ENCODE results near the gene ICE1. TPM values are rescaled to one million over a fixed set of nuclear protein-coding genes. Genes with fewer than 3 reads are reported as not detected.

The ICE1 gene
- total and polyA plus RNA-seq, 2 of the 4 experiments (the other 2 are of a cell fraction): 9.0 to 18.5 TPM

DNA sequence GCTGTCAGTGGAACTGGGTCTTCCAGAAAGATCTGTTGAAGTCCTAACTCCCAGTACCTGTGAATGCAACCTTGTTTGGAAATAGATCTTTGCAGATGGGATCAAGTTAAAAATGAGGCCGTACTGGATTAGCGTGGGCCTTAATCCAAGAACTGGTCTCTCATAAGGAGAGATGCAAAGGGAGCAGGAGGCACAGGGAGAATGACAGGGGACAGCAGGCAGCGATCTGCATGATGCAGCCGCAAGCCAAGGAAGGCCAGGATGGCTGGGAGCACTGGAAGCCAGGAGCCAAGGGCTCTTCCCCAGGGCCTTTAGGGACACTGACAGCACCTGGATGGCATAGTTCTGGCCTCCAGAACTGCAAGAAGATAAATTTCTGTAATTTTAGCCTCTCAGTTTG lies 114.4 kb downstream of the ICE1 start:
- in situ Hi-C loops (cut with MboI; ENCODE audit: low sequenced_read_pairs): no loop called here
- H4K8ac ChIP-seq (ENCODE audit: low read depth in 2 of 2, low read length in 2 of 2): no peak overlapping the region
- CTCF ChIA-PET: no interaction called here

More for the DNA sequence above, 114.4 kb downstream of the ICE1 start:
- H3K18ac ChIP-seq (ENCODE audit: low read depth, low read length): no peak overlapping the region
- no peaks in the 10 kb centered on the region for H3K36me3 ChIP-seq (ENCODE audit: control insufficient read depth, insufficient read depth, low read length)
- no peak overlapping the region for H2AFZ ChIP-seq (replicated peaks; ENCODE audit: low read length, poor library complexity)
- DNase-seq: no peak
- H3K27ac ChIP-seq (ENCODE audit: insufficient read depth, low read length): no peak overlapping the region
- no peak overlapping the region for H4K5ac ChIP-seq (ENCODE audit: low read depth, low read length)
- no peak overlapping the region for H3K9ac ChIP-seq (ENCODE audit: low read depth, low read length)
- H2BK5ac ChIP-seq (ENCODE audit: low read depth, low read length, poor library complexity, severe bottlenecking): no peak overlapping the region
- no peak overlapping the region for H2BK120ac ChIP-seq (ENCODE audit: low read depth, low read length)
- WGBS, 2 experiments (ENCODE audit: extremely low coverage in 2 of 2, insufficient read length in 1 of 2): no CpG with 5 or more reads among the region's 4 CpGs
- H3K4me3 ChIP-seq (ENCODE audit: insufficient read depth, low read depth, low read length): no peak overlapping the region
- no peak overlapping the region for H2AK5ac ChIP-seq (ENCODE audit: low read depth, low read length)
- TF ChIP-seq POLR2A (IDR thresholded peaks at IDR 0.05; ENCODE audit: low read depth, low read length) (no peak), NFE2L2 (IDR thresholded peaks at IDR 0.05; ENCODE audit: low read depth, low read length) (no peak), RFX5 (IDR thresholded peaks at IDR 0.05; ENCODE audit: low read depth, low read length) (no peak)
- TF ChIP-seq, protein P1, sequence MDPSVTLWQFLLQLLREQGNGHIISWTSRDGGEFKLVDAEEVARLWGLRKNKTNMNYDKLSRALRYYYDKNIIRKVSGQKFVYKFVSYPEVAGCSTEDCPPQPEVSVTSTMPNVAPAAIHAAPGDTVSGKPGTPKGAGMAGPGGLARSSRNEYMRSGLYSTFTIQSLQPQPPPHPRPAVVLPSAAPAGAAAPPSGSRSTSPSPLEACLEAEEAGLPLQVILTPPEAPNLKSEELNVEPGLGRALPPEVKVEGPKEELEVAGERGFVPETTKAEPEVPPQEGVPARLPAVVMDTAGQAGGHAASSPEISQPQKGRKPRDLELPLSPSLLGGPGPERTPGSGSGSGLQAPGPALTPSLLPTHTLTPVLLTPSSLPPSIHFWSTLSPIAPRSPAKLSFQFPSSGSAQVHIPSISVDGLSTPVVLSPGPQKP (IDR thresholded peaks at IDR 0.05; ENCODE audit: borderline replicate concordance, low read depth, low read length): no peak
- H3K4me2 ChIP-seq (ENCODE audit: low read depth, low read length): no peak overlapping the region
- H2AK9ac ChIP-seq (replicated peaks; ENCODE audit: low read depth, low read length, poor library complexity): no peak overlapping the region
- no peaks in the 10 kb centered on the region for H4K20me1 ChIP-seq (ENCODE audit: insufficient read depth, low read length)
- POLR2A ChIA-PET (ENCODE audit: unreplicated experiment): no interaction called here
- peaks cover 21% of the 10 kb centered on the region for H3K9me3 ChIP-seq (ENCODE audit: control insufficient read depth, insufficient read depth, low read length)
- intact Hi-C loops (cut with micrococcal nuclease) (no loop called here), dilution Hi-C loops (cut with HindIII; ENCODE audit: low sequenced_read_pairs, unreplicated experiment) (no loop called here)
- H2BK15ac ChIP-seq (ENCODE audit: low read depth, low read length): no peak overlapping the region
- no peaks in the 10 kb centered on the region for H3K27me3 ChIP-seq (ENCODE audit: control insufficient read depth, insufficient read depth, low read length)
- no peak overlapping the region for H3K23ac ChIP-seq (ENCODE audit: low read depth, low read length)
- H3K14ac ChIP-seq (replicated peaks; ENCODE audit: low read depth, low read length): no peak overlapping the region
- no peak overlapping the region for H3K56ac ChIP-seq (ENCODE audit: extremely low read depth, insufficient read depth, low read length)
- ATAC-seq (ENCODE audit: low read depth): no peak
- no TSS peak for BruUV-seq (replicated peaks)
- H3K4ac ChIP-seq (ENCODE audit: low read depth, low read length): no peak overlapping the region
- H3K9me1 ChIP-seq (ENCODE audit: insufficient read depth, low read length): no peaks in the 10 kb centered on the region
- H4K91ac ChIP-seq (ENCODE audit: insufficient read depth, low read depth, low read length): no peak overlapping the region
- no peak overlapping the region for H2BK20ac ChIP-seq (ENCODE audit: low read depth, low read length)
- H3K79me1 ChIP-seq (ENCODE audit: low read depth in 1 of 2, low read length in 2 of 2): no peaks in the 10 kb centered on the region
- no peaks in the 10 kb centered on the region for H3K4me1 ChIP-seq (ENCODE audit: control insufficient read depth, insufficient read depth, low read length)
